Fibroblast of skin of left biceps (primary cell): ENCODE measurements around the gene RTBDN.

ENCODE experiments used
- DNase-seq, 2 experiments: peaks; one replicate each; pipeline ENCODE4 v3.0.0-alpha.2; 2013; ENCODE audit warnings: low read depth in 2 of 2

RTBDN gene

GRCh38 chr19:12834566-12834943, at the start of gene RTBDN:
TSS of gene RTBDN (minus strand) at chr19:12834579. CDS start at chr19:12829979, 4,600 bp downstream.
- DNase-seq: no peak

- no peak for DNase-seq
Measured at GRCh38 chr19:12882589-12882988, 48.2 kb upstream of the RTBDN start.

DNA sequence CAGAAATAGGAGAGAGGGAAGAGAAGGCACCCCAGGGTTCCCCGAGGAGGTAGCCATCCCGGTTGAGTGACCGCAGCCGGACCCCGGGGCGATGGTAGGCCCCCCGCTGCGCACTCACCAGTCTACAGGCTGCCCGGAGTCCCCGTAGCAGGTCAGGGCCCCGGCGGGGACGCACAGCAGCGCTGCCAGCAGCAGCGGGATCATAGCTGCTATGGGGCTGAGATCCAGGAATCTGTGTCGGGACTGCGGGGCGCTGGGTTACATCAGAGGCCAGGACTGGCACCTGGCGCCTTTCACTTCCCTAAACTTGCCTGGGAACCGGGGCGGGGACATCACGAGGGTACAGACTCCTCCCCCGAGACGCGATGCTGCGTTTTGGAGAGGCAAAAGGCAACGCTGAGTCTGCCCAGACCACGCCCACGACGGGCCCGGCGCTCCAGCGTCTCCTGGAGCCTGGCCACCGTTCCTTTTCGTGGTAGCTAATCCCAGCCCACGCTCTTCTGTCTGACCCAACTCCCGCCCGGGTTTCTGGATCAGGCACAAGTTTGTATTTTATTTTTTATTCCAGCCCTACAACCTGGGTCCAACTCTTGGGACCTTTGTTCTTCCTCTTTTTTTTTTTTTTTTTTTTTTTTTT, 46.9 kb upstream of the RTBDN start, which contains the start of gene DNASE2:
TSS of gene DNASE2 (minus strand) at position 278 of the 637 bp plus-strand sequence. CDS start at position 204, 74 bp downstream.
- DNase-seq: peak; percentile 61 to 63

GRCh38 chr19:12880551-12881171, 46.3 kb upstream of the RTBDN start:
- no peak for DNase-seq

- no peak for DNase-seq
Measured at GRCh38 chr19:12875086-12875485, 40.7 kb upstream of the RTBDN start.

GRCh38 chr19:12873891-12874745, 39.7 kb upstream of the RTBDN start:
- DNase-seq: no peak

DNA sequence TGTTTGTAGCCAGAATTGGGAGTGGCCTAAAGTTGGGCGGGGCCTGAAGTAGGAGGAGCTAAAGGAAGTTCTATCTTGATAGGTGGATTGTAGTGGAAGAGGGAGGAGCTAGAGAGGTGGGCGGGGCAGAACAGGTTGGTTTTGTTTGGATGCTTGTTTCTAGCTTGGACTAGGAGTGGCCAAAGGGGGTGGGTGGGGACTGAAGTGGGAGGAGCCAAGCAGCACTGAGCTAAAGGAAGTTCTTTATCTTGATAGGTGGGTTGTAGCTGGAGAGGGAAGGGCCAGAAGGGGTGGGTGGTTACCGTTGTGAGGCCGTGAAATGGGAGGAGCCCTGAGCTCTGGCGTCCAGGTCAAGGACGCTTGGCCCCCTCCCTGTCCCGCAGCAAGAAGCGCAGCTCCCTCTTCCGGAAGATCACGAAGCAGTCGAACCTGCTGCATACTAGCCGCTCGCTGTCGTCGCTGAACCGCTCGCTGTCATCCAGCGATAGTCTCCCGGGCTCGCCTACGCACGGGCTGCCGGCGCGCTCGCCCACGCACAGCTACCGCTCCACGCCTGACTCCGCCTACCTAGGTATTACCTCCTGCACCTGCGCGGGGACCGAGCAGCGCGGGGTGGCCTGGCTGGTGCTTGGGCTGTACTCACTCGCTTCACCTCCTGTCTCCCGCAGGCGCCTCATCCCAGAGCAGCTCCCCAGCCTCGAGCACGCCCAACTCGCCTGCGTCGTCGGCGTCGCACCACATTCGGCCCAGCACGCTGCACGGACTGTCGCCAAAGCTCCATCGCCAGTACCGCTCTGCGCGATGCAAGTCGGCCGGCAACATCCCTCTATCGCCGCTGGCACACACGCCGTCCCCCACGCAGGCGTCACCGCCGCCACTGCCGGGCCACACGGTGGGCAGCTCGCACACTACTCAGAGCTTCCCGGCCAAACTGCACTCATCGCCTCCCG, 38.8 kb upstream of the RTBDN start:
- DNase-seq: no peak

- no peak for DNase-seq
Measured at GRCh38 chr19:12872255-12872654, 37.9 kb upstream of the RTBDN start.

DNA sequence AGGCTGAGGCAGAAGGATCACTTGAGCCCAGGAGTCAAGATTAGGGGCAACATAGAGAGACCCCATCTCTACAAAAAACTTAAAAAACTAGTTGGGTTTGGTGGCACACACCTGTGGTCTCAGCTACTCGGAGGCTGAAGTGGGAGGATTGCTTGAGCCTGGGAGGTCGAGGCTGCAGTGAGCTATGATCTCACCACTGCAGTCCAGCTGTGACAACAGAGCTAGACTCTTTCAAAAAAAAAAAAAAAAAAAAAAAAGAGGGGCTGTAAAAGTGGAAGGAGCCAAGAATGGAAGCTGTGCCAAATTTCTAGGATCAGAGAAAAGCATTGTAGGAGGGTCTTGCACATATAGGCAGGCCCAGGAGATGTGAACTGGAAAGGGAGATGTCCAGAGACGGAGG, 37.3 kb upstream of the RTBDN start:
- DNase-seq: no peak

DNA sequence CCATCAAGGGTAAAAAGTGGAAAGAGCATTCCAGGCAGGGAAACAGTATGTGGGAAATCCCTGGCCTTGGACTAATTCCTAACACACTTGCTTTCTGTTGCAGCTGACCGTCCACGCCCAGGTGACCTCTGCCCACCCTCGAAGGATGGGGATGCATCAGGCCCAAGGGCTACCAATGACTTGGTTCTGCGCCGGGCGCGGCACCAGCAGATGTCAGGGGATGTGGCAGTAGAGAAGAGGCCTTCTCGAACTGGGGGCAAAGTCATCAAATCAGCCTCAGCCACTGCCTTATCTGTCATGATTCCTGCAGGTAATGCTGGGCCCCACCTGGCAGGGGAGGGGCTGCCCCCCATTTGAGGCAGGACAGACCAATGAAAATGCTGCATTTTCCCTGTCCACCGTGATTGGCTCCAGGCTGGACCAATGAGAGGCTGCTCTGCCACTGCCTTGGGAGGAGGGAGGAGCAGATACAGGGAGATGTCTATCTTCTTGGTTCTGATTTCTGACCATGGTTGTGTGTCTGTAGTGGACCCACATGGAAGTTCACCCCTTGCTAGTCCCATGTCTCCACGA, 34.2 kb upstream of the RTBDN start:
- no peak for DNase-seq

- no peak for DNase-seq
Measured at GRCh38 chr19:12867120-12868099, 33.0 kb upstream of the RTBDN start.

- no peak for DNase-seq
Measured at GRCh38 chr19:12866416-12867119, 32.2 kb upstream of the RTBDN start.

- no peak for DNase-seq
Measured at GRCh38 chr19:12865746-12866415, 31.5 kb upstream of the RTBDN start.

GRCh38 chr19:12864721-12865715, 30.6 kb upstream of the RTBDN start:
- DNase-seq: no peak

- DNase-seq: no peak
Measured at GRCh38 chr19:12864143-12864542, 29.8 kb upstream of the RTBDN start.

DNA sequence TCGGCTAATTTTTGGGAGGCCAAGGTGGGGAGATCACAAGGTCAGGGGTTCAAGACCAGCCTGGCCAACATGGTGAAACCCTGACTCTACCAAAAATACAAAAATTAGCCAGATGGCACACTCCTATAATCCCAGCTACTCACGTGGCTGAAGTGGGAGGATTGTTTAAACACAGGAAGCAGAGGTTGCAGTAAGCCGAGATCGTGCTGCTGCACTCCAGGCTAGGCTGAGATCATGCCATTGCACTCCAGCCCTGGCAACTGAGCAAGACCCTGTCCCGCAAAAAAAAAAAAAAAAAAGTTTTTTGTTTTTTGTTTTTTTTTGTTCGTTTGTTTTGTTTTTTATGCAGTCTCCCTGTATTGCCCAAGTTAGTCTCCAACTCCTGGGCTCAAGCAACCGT, 25.2 kb upstream of the RTBDN start:
- no peak for DNase-seq
